Upper lobe of right lung (tissue), 1 donor: ENCODE measurements around the gene DOCK10. TPM values are rescaled to one million over a fixed set of nuclear protein-coding genes. Genes with fewer than 3 reads are reported as not detected.
A peak's percentile ranks its signal among the peaks of the same experiment; 100 is the strongest.

Experiments used
- ATAC-seq: fragments of 200-7000 bp; cut with Tn5 transposase; one replicate; pipeline ENCODE4 v1.9.1; 2020; ENCODE audit warnings: mild to moderate bottlenecking, moderate library complexity
- DNase-seq: peaks from one replicate; pipeline ENCODE4 v3.0.0-alpha.2; 2020
- H3K27ac ChIP-seq: fragments of 200-600 bp; one replicate; pipeline ENCODE4 v1.8.0; 2022
- H3K27me3 ChIP-seq: fragments of 200-600 bp; one replicate; pipeline ENCODE4 v1.8.0; 2022; ENCODE audit warnings: mild to moderate bottlenecking
- H3K36me3 ChIP-seq: fragments of 200-600 bp; one replicate; pipeline ENCODE4 v1.8.0; 2022
- H3K4me1 ChIP-seq: fragments of 200-600 bp; one replicate; pipeline ENCODE4 v1.8.0; 2022
- H3K4me3 ChIP-seq: fragments of 200-600 bp; one replicate; pipeline ENCODE4 v1.8.0; 2022; ENCODE audit warnings: mild to moderate bottlenecking
- H3K9me3 ChIP-seq: fragments of 200-600 bp; one replicate; pipeline ENCODE4 v1.8.0; 2022
- intact Hi-C: fragments of 100-400 bp; cut with DNase I; formaldehyde crosslinking; loops from one replicate; pipeline ENCODE4 v1.11.0; 2022
- total RNA-seq: library from RNA; stranded (reverse); fragmentation: NEBNext Ultra II Directional; extraction: Animal tissue kit (Norgen Biotek cat#: 25700); gene quantifications from one replicate; pipeline ENCODE4 v1.2.1, GENCODE V29; 2021
- TF ChIP-seq, protein P1 (sequence below): fragments of 200-600 bp; IDR thresholded peaks from one replicate; pipeline ENCODE4 v1.8.0; 2022; ENCODE audit warnings: antibody characterized with exemption
- donor health status: DM: no; HTN: yes; CAD: no; lungs with severe emphysema.

Gene DOCK10
- total RNA-seq, 1 donor from 2014 or later = 35.8 TPM

DNA sequence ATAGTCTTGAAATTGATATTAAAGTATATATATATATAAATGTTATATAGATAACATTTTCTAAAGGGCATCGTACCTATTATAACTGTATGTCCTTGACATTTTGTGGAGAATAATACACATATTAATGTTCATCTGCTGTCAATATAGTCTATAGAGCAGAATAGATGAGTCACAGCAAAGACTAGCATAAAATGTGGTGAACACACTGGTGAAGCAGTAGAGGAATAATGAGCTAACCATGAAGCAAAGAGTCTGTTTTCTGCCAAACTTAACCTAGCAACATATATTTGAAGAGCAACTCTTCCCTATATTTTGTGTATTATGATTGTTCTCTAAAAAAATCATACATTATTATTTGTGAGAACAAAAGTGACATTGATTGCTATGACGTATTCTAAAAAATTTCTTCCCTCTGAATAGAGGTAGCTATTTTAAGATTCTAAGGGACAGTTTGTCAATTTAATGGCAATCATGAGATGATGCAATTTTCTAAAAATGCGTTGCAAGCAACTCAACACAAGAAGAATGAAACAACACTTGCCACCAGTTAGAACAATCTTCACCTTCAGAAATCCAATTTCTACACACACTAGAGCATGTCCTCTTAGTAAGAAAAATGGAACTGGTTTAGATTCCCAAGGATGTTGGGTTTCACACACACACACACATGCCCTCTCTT, 22.0 kb downstream of the DOCK10 start:
- no peaks in the 10 kb centered on the region for H3K27me3 ChIP-seq
- TF ChIP-seq, protein P1, sequence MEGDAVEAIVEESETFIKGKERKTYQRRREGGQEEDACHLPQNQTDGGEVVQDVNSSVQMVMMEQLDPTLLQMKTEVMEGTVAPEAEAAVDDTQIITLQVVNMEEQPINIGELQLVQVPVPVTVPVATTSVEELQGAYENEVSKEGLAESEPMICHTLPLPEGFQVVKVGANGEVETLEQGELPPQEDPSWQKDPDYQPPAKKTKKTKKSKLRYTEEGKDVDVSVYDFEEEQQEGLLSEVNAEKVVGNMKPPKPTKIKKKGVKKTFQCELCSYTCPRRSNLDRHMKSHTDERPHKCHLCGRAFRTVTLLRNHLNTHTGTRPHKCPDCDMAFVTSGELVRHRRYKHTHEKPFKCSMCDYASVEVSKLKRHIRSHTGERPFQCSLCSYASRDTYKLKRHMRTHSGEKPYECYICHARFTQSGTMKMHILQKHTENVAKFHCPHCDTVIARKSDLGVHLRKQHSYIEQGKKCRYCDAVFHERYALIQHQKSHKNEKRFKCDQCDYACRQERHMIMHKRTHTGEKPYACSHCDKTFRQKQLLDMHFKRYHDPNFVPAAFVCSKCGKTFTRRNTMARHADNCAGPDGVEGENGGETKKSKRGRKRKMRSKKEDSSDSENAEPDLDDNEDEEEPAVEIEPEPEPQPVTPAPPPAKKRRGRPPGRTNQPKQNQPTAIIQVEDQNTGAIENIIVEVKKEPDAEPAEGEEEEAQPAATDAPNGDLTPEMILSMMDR = no peak
- ATAC-seq = no peak
- no peaks in the 10 kb centered on the region for H3K9me3 ChIP-seq
- no peaks in the 10 kb centered on the region for H3K36me3 ChIP-seq
- intact Hi-C loops = no loop called here
- H3K4me1 ChIP-seq = no peaks in the 10 kb centered on the region
- DNase-seq = no peak
- no peak overlapping the region for H3K4me3 ChIP-seq
- no peak overlapping the region for H3K27ac ChIP-seq

DNA sequence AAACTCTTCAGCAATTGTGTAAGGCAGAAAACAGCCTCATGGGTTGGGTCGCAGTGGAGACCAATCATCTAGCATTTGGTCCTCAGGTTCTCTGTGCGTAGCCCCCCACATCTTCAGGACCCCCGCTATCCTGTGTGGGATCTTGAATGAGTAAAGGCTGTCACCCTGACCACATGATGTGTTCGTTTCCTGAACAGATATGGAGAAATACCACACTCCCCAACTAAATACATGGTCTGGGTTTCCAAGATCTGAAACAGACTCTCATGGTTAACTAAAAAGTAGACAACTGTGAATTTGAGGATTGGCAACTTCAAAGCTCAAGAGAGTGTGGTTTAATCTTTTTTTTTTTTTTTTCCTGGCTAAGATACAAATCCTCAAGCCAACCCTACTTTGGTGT, 23.2 kb downstream of the DOCK10 start:
- no peaks in the 10 kb centered on the region for H3K36me3 ChIP-seq
- DNase-seq (no peak), ATAC-seq (no peak)
- no peak overlapping the region for H3K27ac ChIP-seq
- no peaks in the 10 kb centered on the region for H3K27me3 ChIP-seq
- TF ChIP-seq, protein P1 = no peak
- no peak overlapping the region for H3K4me3 ChIP-seq
- no peaks in the 10 kb centered on the region for H3K4me1 ChIP-seq
- intact Hi-C loops = no loop called here
- H3K9me3 ChIP-seq = no peaks in the 10 kb centered on the region

DNA sequence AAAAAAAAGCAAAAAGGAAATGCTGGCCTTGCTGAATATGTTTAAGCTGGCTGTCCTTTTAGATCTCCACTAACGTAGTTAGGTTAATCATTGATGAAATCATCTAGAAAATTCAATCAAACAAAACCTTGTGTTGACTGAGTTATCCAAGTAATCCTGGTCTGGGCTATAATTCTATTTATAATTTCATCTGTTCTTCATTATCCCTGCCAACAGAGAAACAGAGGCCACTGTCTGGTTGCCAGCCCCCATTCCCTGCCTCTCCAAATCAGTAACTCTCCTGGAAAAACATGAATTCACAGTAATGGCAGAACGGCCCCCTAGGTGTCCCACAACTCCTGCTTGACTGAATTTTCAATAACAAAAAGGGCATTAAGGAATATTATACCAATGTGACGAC, 24.6 kb downstream of the DOCK10 start:
- Histone ChIP-seq H3K9me3 (no peaks in the 10 kb centered on the region), H3K27me3 (no peaks in the 10 kb centered on the region), H3K36me3 (no peaks in the 10 kb centered on the region), H3K4me3 (no peak overlapping the region), H3K27ac (no peak overlapping the region), H3K4me1 (no peaks in the 10 kb centered on the region)
- no peak for DNase-seq
- no peak for ATAC-seq
- TF ChIP-seq, protein P1 = no peak
- intact Hi-C loops = no loop called here

DNA sequence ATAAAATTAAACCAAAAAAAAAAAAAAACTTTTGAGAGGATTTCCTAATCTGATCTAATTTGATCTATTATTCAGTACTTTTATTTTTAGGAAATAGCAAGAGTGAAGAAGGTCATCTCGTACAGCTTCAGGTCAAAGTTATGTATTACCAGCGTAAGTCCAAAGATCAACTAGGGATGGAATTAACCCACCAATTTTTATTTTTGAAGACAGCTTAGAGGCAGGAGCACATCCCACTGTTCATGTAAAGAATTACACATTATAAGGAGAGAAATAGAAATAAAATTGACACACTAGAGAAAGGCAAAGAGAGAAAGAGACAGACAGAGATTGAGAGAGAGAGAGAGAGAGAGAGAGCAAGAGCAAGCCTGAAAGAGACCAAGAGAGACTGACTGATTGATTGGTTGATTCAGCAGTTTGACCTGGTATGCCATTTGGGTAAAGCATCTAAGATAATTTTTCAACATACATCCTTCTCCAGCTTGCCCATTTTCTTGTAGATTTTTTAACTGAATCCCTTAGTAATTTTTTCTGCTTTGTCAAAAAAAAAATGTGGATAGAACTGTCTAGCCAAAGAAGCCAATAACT, 25.1 kb downstream of the DOCK10 start:
- H3K27me3 ChIP-seq = no peaks in the 10 kb centered on the region
- ATAC-seq = no peak
- TF ChIP-seq, protein P1 = no peak
- no peak overlapping the region for H3K4me3 ChIP-seq
- H3K27ac ChIP-seq = no peak overlapping the region
- no peaks in the 10 kb centered on the region for H3K9me3 ChIP-seq
- intact Hi-C loops = no loop called here
- no peaks in the 10 kb centered on the region for H3K4me1 ChIP-seq
- no peak for DNase-seq
- H3K36me3 ChIP-seq = no peaks in the 10 kb centered on the region

DNA sequence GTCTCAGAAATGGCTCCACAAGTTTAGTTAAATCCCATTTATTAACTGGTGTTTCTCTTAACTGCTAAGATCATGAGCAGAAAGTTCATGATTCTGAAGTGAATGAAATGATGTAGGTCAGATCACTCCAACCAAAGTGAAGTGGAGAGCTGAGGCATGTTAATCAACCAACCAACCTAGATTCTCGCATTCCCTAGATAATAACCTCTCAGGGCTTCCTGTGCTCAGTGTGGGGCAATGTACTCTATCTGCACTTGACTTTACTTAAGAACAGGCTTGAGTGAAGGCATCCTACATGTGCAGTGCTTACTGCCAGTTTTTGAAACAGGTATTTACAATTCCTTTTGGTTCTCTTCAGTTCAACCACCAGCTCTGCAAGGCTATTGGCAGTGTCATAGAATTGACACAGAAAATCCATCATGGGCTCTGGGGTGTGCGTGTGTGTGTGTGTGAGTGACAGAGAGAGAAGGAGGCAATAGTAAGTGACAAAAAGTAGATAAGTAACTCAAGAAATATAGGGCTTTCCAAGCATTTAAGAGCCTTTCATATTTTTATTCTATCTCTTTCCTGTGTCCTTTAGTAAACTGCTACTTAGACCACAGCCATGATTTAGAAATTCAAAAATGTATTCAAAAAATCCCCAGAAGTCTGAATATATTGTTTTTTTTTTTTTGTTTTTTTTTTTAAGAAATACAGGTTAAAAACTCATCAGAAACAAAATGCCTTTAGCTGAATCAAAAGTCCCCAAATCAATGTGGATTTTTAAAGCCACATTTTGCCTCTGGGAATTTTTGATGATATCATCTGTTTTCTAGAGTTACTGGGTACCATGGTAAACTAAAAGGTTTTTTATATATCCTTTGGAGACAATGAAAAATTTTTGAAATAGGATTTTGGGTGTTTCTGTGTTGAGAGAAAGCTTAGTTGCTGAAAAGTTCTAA, 28.6 kb downstream of the DOCK10 start:
- Histone ChIP-seq H3K4me3 (no peak overlapping the region), H3K4me1 (peaks cover 4% of the 10 kb centered on the region), H3K9me3 (no peaks in the 10 kb centered on the region), H3K36me3 (no peaks in the 10 kb centered on the region), H3K27me3 (no peaks in the 10 kb centered on the region), H3K27ac (no peak overlapping the region)
- intact Hi-C loops = no loop called here
- ATAC-seq (peak; percentile 97), DNase-seq (no peak)
- TF ChIP-seq, protein P1 = no peak
